CD4-positive, alpha-beta T cell treated with Interleukin-1 beta for 1 hour (primary cell): ENCODE measurements around the gene BLOC1S5.

Source experiments
- DNase-seq, 2 donors: peaks; one replicate each; pipeline ENCODE4 v3.0.0-alpha.2; 2020 to 2022

BLOC1S5 gene

DNA sequence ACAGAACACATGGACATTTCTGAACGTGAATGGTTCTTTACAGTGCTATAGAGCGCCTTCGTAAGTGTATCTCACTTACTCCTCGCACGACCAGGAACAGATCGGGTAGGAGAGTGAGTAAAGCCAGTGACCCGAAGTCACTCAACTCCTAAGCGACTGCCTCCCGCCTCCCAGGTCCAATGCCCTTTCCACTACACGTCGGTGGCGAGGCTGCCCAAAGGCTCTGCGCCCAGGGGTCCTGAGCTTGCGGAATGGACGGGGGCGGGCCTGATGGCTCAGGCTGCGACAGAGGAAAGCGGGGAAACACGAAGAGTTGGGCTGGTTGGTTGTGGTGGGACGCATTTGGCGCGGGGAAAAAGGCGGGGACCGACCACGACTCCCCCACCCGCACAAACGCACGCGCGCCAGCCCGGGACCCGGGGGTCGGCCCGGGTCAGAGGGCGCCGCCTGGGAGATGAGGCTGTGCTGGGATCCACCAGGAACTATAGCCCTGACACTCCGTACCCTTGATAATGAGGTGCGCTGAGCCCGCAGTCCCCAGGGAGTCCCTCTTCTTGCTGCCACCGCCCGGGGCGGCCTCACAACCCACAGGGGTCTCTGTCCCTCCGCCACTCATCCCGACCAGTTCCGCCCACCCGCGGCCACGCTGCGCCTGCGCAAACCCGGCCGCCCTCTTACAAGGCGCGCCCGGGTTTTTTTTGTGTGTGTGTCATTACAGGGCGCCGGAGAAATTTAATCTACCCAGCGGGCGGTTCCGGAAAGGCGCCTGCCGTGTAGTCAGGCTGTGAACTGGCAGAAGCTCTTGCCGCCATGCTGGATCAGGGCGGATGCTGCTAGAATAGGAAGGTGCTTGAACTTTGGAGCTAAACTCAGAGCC is at the start of gene BLOC1S5:
Gene BLOC1S5, minus strand, starts transcription at position 629 of the 877 bp plus-strand sequence. Its CDS starts 13 bp downstream, at position 616.
- DNase-seq: peak; percentile 97

- DNase-seq: no peak
Observed at GRCh38 chr6:8113131-8113654, 49.0 kb upstream of the BLOC1S5 start.

DNA sequence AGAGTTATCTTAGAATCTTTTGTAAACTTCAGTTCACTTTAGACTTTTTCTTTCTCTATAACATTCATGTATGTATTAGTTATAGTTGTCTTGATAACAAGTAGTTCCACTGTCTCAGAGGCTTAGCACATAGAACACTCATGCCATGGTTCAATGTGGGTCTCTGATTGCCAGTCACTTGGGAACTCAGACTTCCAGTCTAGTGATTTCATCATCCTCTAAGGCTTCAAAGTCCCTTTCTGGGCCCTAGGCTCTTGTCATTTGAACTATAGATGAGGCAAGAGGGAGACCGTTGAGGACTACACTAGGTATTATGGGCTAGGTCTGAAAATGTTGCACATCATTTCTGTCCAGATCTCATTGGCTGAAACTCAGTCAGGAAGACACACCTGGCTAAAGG is 46.5 kb upstream of the BLOC1S5 start:
- no peak for DNase-seq

- no peak for DNase-seq
Observed at GRCh38 chr6:8110117-8110721, 46.0 kb upstream of the BLOC1S5 start.

GRCh38 chr6:8108759-8109539 is 44.8 kb upstream of the BLOC1S5 start:
- no peak for DNase-seq

DNA sequence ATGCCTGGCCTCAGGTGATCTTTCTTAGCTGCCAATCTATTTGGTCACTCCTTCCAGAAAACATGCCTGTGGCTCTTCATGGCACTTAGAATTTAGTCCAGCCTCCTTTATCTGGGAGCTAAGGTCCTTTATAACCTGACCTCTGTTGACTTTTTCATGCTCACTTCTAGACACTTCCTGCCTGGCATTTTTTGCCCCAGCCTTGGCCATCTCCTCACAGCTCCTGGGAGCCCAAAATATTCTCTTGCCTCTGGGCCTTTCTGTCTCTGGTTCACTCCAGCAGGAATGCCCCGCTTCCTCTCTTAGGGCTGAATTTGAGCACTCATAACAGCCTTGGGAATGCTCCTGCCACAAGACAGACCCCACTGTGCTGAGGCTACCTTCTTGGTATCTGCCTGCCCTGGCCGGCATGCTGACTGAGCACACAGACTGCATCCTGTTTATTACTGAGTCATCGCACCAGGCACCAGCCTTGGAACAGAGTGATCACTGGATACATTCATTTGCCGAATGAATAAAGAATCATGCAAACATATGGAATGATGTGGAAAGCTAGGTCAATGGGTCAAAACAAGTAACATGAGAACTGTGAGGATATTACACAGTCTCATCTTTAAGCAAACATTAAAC is 44.0 kb upstream of the BLOC1S5 start:
- no peak for DNase-seq

DNA sequence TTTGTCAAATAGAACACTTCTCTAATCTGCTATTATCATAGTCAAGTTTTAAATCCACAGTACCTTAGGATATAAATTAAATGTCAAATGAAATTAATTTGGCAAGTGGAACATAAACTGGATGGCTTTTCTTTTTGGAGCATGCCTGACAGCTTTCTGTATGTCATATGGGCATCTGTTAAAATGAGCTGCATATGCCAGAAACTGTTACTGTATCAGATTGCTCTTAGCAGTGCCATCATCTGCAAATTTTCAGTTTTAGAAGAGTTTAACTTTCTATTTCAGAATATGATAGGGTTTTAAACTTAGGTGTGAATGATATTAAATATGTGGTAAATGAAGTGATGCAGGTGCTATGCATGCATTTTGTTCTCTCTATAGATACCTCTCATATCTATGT is 41.6 kb upstream of the BLOC1S5 start:
- no peak for DNase-seq

- no peak for DNase-seq
Observed at GRCh38 chr6:8103726-8104125, 39.5 kb upstream of the BLOC1S5 start.

GRCh38 chr6:8102122-8102958 is 38.2 kb upstream of the BLOC1S5 start, which contains the start of gene EEF1E1:
Gene EEF1E1 (minus strand): TSS chr6:8102548. CDS start chr6:8102521, 27 bp downstream.
- DNase-seq: peak; percentile 96 to 98

GRCh38 chr6:8100159-8100854 is 36.1 kb upstream of the BLOC1S5 start:
- no peak for DNase-seq

DNA sequence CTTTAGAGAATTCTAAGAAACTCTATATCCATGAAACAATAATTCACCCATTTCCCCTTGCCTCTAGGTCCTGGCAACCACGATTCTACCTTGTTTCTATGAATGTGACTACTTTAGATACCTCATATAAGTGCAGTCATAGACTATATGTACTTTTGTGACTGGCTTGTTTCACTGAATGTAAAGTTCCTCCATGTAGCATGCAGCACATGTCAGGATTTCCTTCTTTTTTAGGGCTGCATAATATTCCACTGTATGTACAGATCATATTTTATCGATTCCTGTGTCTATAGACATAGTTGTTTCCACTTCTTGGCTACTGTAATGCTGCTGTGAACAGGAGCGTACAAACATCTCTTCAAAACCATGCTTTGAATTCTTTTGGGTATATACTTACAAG is 26.5 kb upstream of the BLOC1S5 start:
- DNase-seq: no peak

- no peak for DNase-seq
Observed at GRCh38 chr6:8088886-8089285, 24.7 kb upstream of the BLOC1S5 start.

DNA sequence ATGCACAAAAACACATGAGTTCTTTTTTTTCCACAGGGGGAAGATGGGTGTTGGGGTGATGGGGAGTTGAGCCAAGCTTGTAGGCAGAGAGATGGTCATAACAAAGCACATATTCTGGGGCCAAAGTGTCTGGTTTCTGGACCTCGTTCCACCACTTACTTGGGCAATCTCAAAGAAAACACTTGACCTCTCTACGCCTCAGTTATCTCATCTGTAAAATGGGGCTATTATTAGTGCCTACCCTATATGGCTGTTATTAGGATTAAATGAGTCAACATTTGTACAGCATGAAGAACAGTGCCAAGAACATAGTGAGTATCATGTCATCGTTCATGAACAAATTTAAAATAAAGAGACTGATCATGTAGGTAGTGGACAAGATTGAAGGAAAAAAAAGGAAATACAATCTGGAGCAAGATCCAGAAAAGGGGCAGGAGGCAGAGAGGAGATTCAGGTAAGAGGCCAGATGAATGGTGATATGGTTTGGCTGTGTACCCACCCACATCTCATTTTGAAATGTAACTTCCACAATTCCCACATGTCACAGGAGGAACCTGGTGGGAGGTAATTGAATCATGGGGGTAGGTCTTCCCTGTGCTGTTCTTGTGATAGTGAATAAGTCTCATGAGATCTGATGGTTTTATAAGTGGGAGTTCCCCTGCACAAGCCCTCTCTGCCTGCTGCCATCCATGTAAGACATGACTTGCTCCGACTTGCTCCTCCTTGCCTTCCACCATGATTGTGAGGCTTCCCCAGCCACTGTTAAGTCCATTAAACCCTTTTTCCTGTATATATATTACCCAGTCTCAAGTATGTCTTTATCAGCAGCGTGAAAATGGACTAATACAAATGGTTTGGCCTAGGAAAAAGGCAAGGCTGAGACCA is 23.9 kb upstream of the BLOC1S5 start:
- DNase-seq: no peak

DNA sequence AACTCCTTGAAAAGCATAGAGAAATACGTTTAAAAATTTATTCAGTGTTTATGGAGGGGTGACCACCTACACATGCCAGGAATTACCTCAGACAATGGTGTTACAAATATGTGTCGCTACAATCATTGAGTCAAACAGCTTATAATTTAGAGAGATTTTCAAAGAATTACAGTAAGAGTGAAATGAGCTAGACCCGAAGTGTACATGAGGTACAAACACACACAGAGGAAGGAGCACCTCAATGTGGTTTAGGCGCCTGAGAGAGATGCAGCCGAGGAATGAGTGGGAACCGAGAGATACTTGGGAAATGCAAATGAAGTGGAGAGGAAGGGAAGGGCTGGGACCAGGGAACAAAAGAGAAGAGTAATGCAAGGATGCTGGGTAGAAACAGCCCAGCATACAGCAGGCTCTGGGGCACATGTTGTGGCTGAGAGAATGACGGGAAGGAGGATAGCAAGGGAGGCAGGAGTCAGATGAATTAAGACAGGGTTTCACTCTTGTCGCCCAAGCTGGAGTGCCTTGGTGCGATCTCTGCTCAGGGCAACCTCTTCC is 22.6 kb upstream of the BLOC1S5 start:
- DNase-seq: no peak

DNA sequence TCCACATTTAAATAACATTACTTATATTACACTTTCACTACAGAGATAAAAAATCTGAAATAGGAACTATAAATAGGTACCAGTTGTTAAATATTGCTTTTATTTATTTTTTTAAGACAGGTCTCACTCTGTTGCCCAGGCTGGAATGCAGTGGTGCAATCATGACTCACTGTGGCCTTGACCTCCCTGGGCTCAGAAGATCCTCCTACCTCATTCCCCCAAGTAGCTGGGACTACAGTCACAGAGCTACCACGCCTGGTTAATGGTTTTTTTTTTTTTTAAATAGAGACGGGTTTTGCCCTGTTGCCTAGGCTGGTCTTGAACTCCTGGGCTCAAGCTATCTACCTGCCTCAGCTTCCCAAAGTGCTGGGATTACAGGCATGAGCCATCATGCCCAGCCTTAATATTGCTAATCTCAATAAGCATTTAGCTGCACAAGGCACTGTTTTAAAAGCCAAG is 20.9 kb upstream of the BLOC1S5 start:
- DNase-seq: peak in 1 of 2 donors; percentile 46

GRCh38 chr6:8084586-8084985 is 20.4 kb upstream of the BLOC1S5 start:
- DNase-seq: no peak

GRCh38 chr6:8082954-8083858 is 19.0 kb upstream of the BLOC1S5 start:
- no peak for DNase-seq

- DNase-seq: no peak
Observed at GRCh38 chr6:8082572-8082953, 18.4 kb upstream of the BLOC1S5 start.
